SK-N-SH (cell line): Measurements from ENCODE around the gene NUP205. TPM values are rescaled to one million over a fixed set of nuclear protein-coding genes. Genes with fewer than 3 reads are reported as not detected.

Source experiments
- CTCF ChIA-PET: fragments of 300-600, 350-600 bp; formaldehyde crosslinking; extraction: SDS; loops from one replicate; lab custom pipeline; 2021; lab: Yijun Ruan, JAX
- POLR2A ChIA-PET: fragments of 350-600 bp; sonication (Branson Sonifier 250); formaldehyde crosslinking; extraction: SDS; loops from one replicate; lab custom pipeline; 2020; ENCODE audit warnings: antibody characterized with exemption, inconsistent platforms; lab: Yijun Ruan, JAX
- DNase-seq: peaks from one replicate; pipeline ENCODE4 v3.0.0; 2012
- H2AFZ ChIP-seq: fragments of 200-600 bp; sonication (generic); 2 replicates; pipeline ENCODE4 v1.8.1; 2016; ENCODE audit warnings: antibody characterized with exemption, mild to moderate bottlenecking, low read depth
- H3F3A ChIP-seq: fragments of 200-600 bp; sonication (generic); replicated peaks from 2 replicates; pipeline ENCODE3; 2016; ENCODE audit warnings: antibody characterized with exemption, mild to moderate bottlenecking; ENCODE audit not compliant: insufficient read depth
- H3K27ac ChIP-seq, 2 experiments: fragments of 200-500 bp in 1 of 2; fragments of 200-600 bp in 1 of 2; sonication (Bioruptor generic) in 1 of 2; sonication (generic), shearing (Covaris generic) in 1 of 2; 2 replicates each; pipeline versions ENCODE4 v1.5.1 to v1.6.1; 2014 to 2016; ENCODE audit warnings: low read depth in 2 of 2, inconsistent platforms in 1 of 2, low read length in 1 of 2, mild to moderate bottlenecking in 1 of 2, mixed read lengths in 1 of 2
- H3K27me3 ChIP-seq: fragments of 200-600 bp; sonication (generic), shearing (Covaris generic); 2 replicates; pipeline ENCODE4 v1.6.1; 2016; ENCODE audit warnings: mixed run types; ENCODE audit not compliant: insufficient read depth
- H3K36me3 ChIP-seq, 2 experiments: fragments of 200-500 bp in 1 of 2; fragments of 200-600 bp in 1 of 2; sonication (Bioruptor generic) in 1 of 2; sonication (generic) in 1 of 2; replicated peaks in 1 of 2; 2 replicates each; pipeline versions ENCODE3 to v1.5.1; 2014 to 2016; ENCODE audit warnings: low read length in 1 of 2, mild to moderate bottlenecking in 1 of 2; ENCODE audit not compliant: insufficient read depth in 2 of 2, control insufficient read depth in 1 of 2
- H3K4me1 ChIP-seq, 2 experiments: fragments of 200-500 bp in 1 of 2; fragments of 200-600 bp in 1 of 2; sonication (Bioruptor generic) in 1 of 2; sonication (generic), shearing (Covaris generic) in 1 of 2; 2 replicates each; pipeline versions ENCODE4 v1.5.1 to v1.6.1; 2014 to 2016; ENCODE audit warnings: low read depth in 1 of 2, low read length in 1 of 2, mixed run types in 1 of 2; ENCODE audit not compliant: insufficient read depth in 2 of 2, control insufficient read depth in 1 of 2
- H3K4me2 ChIP-seq: fragments of 200-600 bp; sonication (generic), shearing (Covaris generic); 2 replicates; pipeline ENCODE4 v1.6.1; 2017; ENCODE audit warnings: mixed run types
- H3K4me3 ChIP-seq, 2 experiments: fragments of 200-500 bp in 1 of 2; fragments of 200-600 bp in 1 of 2; sonication (Bioruptor generic) in 1 of 2; sonication (generic), shearing (Covaris generic) in 1 of 2; 2 replicates each; pipeline versions ENCODE4 v1.5.1 to v1.8.1; 2014 to 2016; ENCODE audit warnings: low read depth in 2 of 2, inconsistent platforms in 1 of 2, low read length in 1 of 2, mild to moderate bottlenecking in 1 of 2, mixed read lengths in 1 of 2, moderate library complexity in 1 of 2
- H3K79me2 ChIP-seq: fragments of 200-600 bp; sonication (generic); 2 replicates; pipeline ENCODE4 v1.8.1; 2017; ENCODE audit warnings: mild to moderate bottlenecking; ENCODE audit not compliant: insufficient read depth
- H3K9ac ChIP-seq: fragments of 200-600 bp; sonication (generic); 2 replicates; pipeline ENCODE4 v1.6.1; 2017; ENCODE audit warnings: mixed run types
- H3K9me2 ChIP-seq: fragments of 200-600 bp; sonication (generic); 2 replicates; pipeline ENCODE4 v1.6.1; 2017; ENCODE audit warnings: mixed run types
- H3K9me3 ChIP-seq: fragments of 200-600 bp; sonication (generic); 2 replicates; pipeline ENCODE4 v1.6.1; 2017; ENCODE audit warnings: mixed run types, mild to moderate bottlenecking, moderate library complexity
- H4K20me1 ChIP-seq: fragments of 200-600 bp; sonication (generic); 2 replicates; pipeline ENCODE4 v1.6.1; 2017; ENCODE audit warnings: mild to moderate bottlenecking, mixed run types; ENCODE audit not compliant: insufficient read depth
- CHD2 ChIP-seq: fragments of 150-350 bp; IDR thresholded peaks from 2 replicates; pipeline ENCODE4 v1.6.1; 2018; ENCODE audit warnings: low read length; ENCODE audit not compliant: partially characterized antibody
- ELF1 ChIP-seq: IDR thresholded peaks from 2 replicates; pipeline ENCODE4 v1.4.0; 2012
- EZH2phosphoT487 ChIP-seq: fragments of 200-600 bp; sonication (generic); IDR thresholded peaks from 2 replicates; pipeline ENCODE4 v1.6.1; 2017; ENCODE audit warnings: low read depth, mixed run types, mild to moderate bottlenecking, antibody characterized with exemption, moderate library complexity, borderline replicate concordance
- FOXJ3 ChIP-seq: sonication (generic); formaldehyde crosslinking; IDR thresholded peaks from 2 replicates; pipeline ENCODE4 v1.5.1; 2020; ENCODE audit warnings: mild to moderate bottlenecking, missing genetic modification reagents
- FOXM1 ChIP-seq: IDR thresholded peaks from 2 replicates; pipeline ENCODE4 v1.4.0; 2012; ENCODE audit warnings: low read depth, mild to moderate bottlenecking
- GABPA ChIP-seq: IDR thresholded peaks from 2 replicates; pipeline ENCODE4 v1.4.0; 2012; ENCODE audit warnings: low read depth, mild to moderate bottlenecking
- NFIC ChIP-seq: IDR thresholded peaks from 2 replicates; pipeline ENCODE4 v1.4.0; 2012; ENCODE audit warnings: borderline replicate concordance
- NRF1 ChIP-seq: IDR thresholded peaks from 2 replicates; pipeline ENCODE4 v1.6.1; 2012; ENCODE audit warnings: low read depth, mild to moderate bottlenecking, low read length
- RAD21 ChIP-seq: IDR thresholded peaks from 2 replicates; pipeline ENCODE4 v1.6.1; 2012; ENCODE audit warnings: mild to moderate bottlenecking, low read length
- RXRA ChIP-seq: IDR thresholded peaks from 2 replicates; pipeline ENCODE4 v1.4.0; 2012; ENCODE audit warnings: low read depth, mild to moderate bottlenecking, borderline replicate concordance
- TCF12 ChIP-seq: IDR thresholded peaks from 2 replicates; pipeline ENCODE4 v1.4.0; 2012
- TEAD4 ChIP-seq: IDR thresholded peaks from 2 replicates; pipeline ENCODE4 v1.4.0; 2012; ENCODE audit warnings: mild to moderate bottlenecking, borderline replicate concordance; ENCODE audit not compliant: insufficient read depth
- WGBS: methylation state at CpG from one replicate; pipeline ENCODE4 v1.1.6; 2017; ENCODE audit warnings: low lambda C conversion rate; 5-methylcytosine and 5-hydroxymethylcytosine counted together
- polyA plus RNA-seq, 3 experiments: library from polyadenylated mRNA; depleted of rRNA; stranded (reverse); fragments of >200 nt; gene quantifications; 2 replicates each; pipeline ENCODE4 v1.2.3, GENCODE V29; 2012
- TF ChIP-seq, protein P1 (sequence below): fragments of 200-600 bp; sonication (generic); IDR thresholded peaks from 2 replicates; pipeline ENCODE4 v1.6.1; 2017; ENCODE audit warnings: antibody characterized with exemption, mild to moderate bottlenecking, moderate library complexity
- TF ChIP-seq, protein P2 (sequence below): fragments of 150-350 bp; IDR thresholded peaks from 2 replicates; pipeline ENCODE4 v1.6.1; 2017; ENCODE audit warnings: antibody characterized with exemption, low read length, low read depth, borderline replicate concordance
- TF ChIP-seq, protein P3 (sequence below): IDR thresholded peaks from 2 replicates; pipeline ENCODE4 v1.4.0; 2012; ENCODE audit warnings: low read depth, borderline replicate concordance
- TF ChIP-seq, protein P4 (sequence below): IDR thresholded peaks from 2 replicates; pipeline ENCODE4 v1.6.1; 2012; ENCODE audit warnings: mild to moderate bottlenecking, low read depth, low read length, moderate library complexity

The NUP205 gene
- polyA plus RNA-seq, 1 of the 3 experiments (the other 2 are of a cell fraction), result 48.2 TPM

DNA sequence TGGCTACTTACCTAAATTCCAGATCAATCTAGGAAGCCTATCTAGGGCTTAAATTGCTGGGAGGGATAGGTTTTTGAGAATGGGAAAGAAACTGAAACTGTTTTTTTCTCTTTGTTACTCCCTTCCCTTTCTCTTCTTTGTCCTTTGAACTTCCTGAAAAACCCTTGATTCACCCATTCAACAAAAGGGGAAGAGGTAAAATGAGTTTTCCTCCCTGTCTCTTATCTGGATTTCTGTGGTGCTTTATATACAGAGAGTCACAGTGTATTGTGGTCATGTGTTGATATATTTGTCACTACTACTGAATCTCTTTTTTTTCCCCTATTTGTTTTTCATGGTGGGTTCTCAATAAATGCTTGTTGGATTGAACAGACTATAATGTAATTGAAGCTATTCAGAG lies 19.8 kb upstream of the NUP205 start:
- Histone ChIP-seq H3K4me2 (no peak overlapping the region), H3K9ac (no peak overlapping the region), H3K9me3 (no peaks in the 10 kb centered on the region), H4K20me1 (no peaks in the 10 kb centered on the region), H3K4me1 (no peaks in the 10 kb centered on the region), H3F3A (no peaks in the 10 kb centered on the region), H3K27ac (no peak overlapping the region), H3K9me2 (no peaks in the 10 kb centered on the region), H2AFZ (no peak overlapping the region), H3K4me3 (no peak overlapping the region), H3K27me3 (no peaks in the 10 kb centered on the region), H3K79me2 (no peaks in the 10 kb centered on the region), H3K36me3 (no peaks in the 10 kb centered on the region)
- ChIA-PET POLR2A (no interaction called here), CTCF (interaction anchor here (0.8 to 1.8 kb wide), 4 partner anchors 20 to 124 kb away, joined by 3 to 4 read pairs (median 4); no protein-coding TSS in a partner anchor)
- DNase-seq, result no peak
- TF ChIP-seq NRF1 (no peak), TEAD4 (no peak), RXRA (no peak), CHD2 (no peak), ELF1 (no peak), NFIC (no peak), GABPA (no peak)
- TF ChIP-seq, protein P1, sequence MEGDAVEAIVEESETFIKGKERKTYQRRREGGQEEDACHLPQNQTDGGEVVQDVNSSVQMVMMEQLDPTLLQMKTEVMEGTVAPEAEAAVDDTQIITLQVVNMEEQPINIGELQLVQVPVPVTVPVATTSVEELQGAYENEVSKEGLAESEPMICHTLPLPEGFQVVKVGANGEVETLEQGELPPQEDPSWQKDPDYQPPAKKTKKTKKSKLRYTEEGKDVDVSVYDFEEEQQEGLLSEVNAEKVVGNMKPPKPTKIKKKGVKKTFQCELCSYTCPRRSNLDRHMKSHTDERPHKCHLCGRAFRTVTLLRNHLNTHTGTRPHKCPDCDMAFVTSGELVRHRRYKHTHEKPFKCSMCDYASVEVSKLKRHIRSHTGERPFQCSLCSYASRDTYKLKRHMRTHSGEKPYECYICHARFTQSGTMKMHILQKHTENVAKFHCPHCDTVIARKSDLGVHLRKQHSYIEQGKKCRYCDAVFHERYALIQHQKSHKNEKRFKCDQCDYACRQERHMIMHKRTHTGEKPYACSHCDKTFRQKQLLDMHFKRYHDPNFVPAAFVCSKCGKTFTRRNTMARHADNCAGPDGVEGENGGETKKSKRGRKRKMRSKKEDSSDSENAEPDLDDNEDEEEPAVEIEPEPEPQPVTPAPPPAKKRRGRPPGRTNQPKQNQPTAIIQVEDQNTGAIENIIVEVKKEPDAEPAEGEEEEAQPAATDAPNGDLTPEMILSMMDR, result no peak
- TF ChIP-seq, protein P2, sequence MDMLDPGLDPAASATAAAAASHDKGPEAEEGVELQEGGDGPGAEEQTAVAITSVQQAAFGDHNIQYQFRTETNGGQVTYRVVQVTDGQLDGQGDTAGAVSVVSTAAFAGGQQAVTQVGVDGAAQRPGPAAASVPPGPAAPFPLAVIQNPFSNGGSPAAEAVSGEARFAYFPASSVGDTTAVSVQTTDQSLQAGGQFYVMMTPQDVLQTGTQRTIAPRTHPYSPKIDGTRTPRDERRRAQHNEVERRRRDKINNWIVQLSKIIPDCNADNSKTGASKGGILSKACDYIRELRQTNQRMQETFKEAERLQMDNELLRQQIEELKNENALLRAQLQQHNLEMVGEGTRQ, result no peak
- TF ChIP-seq, protein P3, sequence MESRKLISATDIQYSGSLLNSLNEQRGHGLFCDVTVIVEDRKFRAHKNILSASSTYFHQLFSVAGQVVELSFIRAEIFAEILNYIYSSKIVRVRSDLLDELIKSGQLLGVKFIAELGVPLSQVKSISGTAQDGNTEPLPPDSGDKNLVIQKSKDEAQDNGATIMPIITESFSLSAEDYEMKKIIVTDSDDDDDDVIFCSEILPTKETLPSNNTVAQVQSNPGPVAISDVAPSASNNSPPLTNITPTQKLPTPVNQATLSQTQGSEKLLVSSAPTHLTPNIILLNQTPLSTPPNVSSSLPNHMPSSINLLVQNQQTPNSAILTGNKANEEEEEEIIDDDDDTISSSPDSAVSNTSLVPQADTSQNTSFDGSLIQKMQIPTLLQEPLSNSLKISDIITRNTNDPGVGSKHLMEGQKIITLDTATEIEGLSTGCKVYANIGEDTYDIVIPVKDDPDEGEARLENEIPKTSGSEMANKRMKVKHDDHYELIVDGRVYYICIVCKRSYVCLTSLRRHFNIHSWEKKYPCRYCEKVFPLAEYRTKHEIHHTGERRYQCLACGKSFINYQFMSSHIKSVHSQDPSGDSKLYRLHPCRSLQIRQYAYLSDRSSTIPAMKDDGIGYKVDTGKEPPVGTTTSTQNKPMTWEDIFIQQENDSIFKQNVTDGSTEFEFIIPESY, result no peak

- POLR2A ChIA-PET, result no interaction called here
- DNase-seq, result no peak
- CTCF ChIA-PET, result interaction anchor here (0.8 to 1.8 kb wide), 4 partner anchors 20 to 124 kb away, joined by 3 to 4 read pairs (median 4); no protein-coding TSS in a partner anchor
- H3K9me3 ChIP-seq, result no peaks in the 10 kb centered on the region
- no peaks in the 10 kb centered on the region for H4K20me1 ChIP-seq
- no peak overlapping the region for H3K27ac ChIP-seq
- no peaks in the 10 kb centered on the region for H3K79me2 ChIP-seq
- no peaks in the 10 kb centered on the region for H3K4me1 ChIP-seq
- no peaks in the 10 kb centered on the region for H3K9me2 ChIP-seq
- no peak overlapping the region for H2AFZ ChIP-seq
- H3K4me3 ChIP-seq, result no peak overlapping the region
- no peak overlapping the region for H3K4me2 ChIP-seq
- TF ChIP-seq TCF12, result no peak
- TF ChIP-seq EZH2phosphoT487, result no peak
- TF ChIP-seq, protein P4, sequence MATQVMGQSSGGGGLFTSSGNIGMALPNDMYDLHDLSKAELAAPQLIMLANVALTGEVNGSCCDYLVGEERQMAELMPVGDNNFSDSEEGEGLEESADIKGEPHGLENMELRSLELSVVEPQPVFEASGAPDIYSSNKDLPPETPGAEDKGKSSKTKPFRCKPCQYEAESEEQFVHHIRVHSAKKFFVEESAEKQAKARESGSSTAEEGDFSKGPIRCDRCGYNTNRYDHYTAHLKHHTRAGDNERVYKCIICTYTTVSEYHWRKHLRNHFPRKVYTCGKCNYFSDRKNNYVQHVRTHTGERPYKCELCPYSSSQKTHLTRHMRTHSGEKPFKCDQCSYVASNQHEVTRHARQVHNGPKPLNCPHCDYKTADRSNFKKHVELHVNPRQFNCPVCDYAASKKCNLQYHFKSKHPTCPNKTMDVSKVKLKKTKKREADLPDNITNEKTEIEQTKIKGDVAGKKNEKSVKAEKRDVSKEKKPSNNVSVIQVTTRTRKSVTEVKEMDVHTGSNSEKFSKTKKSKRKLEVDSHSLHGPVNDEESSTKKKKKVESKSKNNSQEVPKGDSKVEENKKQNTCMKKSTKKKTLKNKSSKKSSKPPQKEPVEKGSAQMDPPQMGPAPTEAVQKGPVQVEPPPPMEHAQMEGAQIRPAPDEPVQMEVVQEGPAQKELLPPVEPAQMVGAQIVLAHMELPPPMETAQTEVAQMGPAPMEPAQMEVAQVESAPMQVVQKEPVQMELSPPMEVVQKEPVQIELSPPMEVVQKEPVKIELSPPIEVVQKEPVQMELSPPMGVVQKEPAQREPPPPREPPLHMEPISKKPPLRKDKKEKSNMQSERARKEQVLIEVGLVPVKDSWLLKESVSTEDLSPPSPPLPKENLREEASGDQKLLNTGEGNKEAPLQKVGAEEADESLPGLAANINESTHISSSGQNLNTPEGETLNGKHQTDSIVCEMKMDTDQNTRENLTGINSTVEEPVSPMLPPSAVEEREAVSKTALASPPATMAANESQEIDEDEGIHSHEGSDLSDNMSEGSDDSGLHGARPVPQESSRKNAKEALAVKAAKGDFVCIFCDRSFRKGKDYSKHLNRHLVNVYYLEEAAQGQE, result no peak
- no peak for TF ChIP-seq FOXJ3
- no peak for TF ChIP-seq RAD21
- no peak for TF ChIP-seq FOXM1
- H3K27me3 ChIP-seq, result no peaks in the 10 kb centered on the region
- H3F3A ChIP-seq, result no peaks in the 10 kb centered on the region
- WGBS, result 36% methylated on average over 3 of the region's 3 CpGs
- H3K36me3 ChIP-seq, result no peaks in the 10 kb centered on the region
- H3K9ac ChIP-seq, result no peak overlapping the region
Observed at GRCh38 chr7:135538376-135538775, 19.3 kb upstream of the NUP205 start.
